ENCODE results near the gene ABHD17C. TPM values are rescaled to one million over a fixed set of nuclear protein-coding genes. Genes with fewer than 3 reads are reported as not detected.
A peak's percentile ranks its signal among the peaks of the same experiment; 100 is the strongest.

ABHD17C gene
- total and polyA plus RNA-seq, 2 donors (not counting 3 experiments of a cell fraction or from before 2014, with no cell fraction given): 5.9 to 10.9 TPM

GRCh38 chr15:80745888-80746287, 50.8 kb downstream of the ABHD17C start:
- Histone ChIP-seq H3K4me2 (ENCODE audit: insufficient read depth, low read length) (no peak overlapping the region), H3K9me1 (replicated peaks; ENCODE audit: control insufficient read depth, extremely low read depth, insufficient read depth, low read length) (no peaks in the 10 kb centered on the region), H4K20me1 (replicated peaks; ENCODE audit: control insufficient read depth, extremely low read depth, insufficient read depth, low read length) (no peaks in the 10 kb centered on the region), H3K4me1 (ENCODE audit: control insufficient read depth, extremely low read depth, insufficient read depth, low read length) (no peaks in the 10 kb centered on the region), H3K27me3 (ENCODE audit: control insufficient read depth in 2 of 2, insufficient read depth in 2 of 2, low read length in 2 of 2) (no peaks in the 10 kb centered on the region), H3K9ac (replicated peaks; ENCODE audit: extremely low read depth, insufficient read depth, low read length) (no peak overlapping the region), H3K9me3 (replicated peaks; ENCODE audit: control insufficient read depth, insufficient read depth, low read length) (no peaks in the 10 kb centered on the region), H2AFZ (ENCODE audit: low read depth, low read length) (no peak overlapping the region), H3K79me2 (ENCODE audit: control insufficient read depth, insufficient read depth, low read length) (peaks cover 7% of the 10 kb centered on the region), H3K27ac (ENCODE audit: insufficient read depth, low read depth, low read length) (no peak overlapping the region), H3K4me3 (replicated peaks in 1 of 3; ENCODE audit: insufficient read depth in 1 of 3, low read depth in 1 of 3, low read length in 3 of 3) (no peak overlapping the region), H3K36me3 (ENCODE audit: control insufficient read depth in 2 of 2, extremely low read depth in 1 of 2, insufficient read depth in 2 of 2, low read length in 2 of 2) (no peaks in the 10 kb centered on the region)
- POLR2A ChIA-PET: no interaction called here
- intact Hi-C loops (cut with micrococcal nuclease): no loop called here
- TF ChIP-seq CTCF (IDR thresholded peaks at IDR 0.05; ENCODE audit: extremely low read depth in 1 of 2, insufficient read depth in 1 of 2, low read depth in 1 of 2, low read length in 2 of 2) (no peak), POLR2A (IDR thresholded peaks at IDR 0.05; ENCODE audit: low read depth, low read length) (no peak), JUN (IDR thresholded peaks at IDR 0.05; ENCODE audit: borderline replicate concordance, insufficient read depth, insufficient read length, low read depth) (no peak), FOS (IDR thresholded peaks at IDR 0.05; ENCODE audit: borderline replicate concordance, insufficient read depth, low read length) (no peak), EZH2 (IDR thresholded peaks at IDR 0.05; ENCODE audit: borderline replicate concordance, low read depth, low read length, severe bottlenecking) (no peak), GATA2 (IDR thresholded peaks at IDR 0.05; ENCODE audit: insufficient read depth, insufficient read length, low read depth, low read length) (no peak), MYC (IDR thresholded peaks at IDR 0.05; ENCODE audit: low read depth, low read length) (no peak), MAX (IDR thresholded peaks at IDR 0.05; ENCODE audit: insufficient read depth, insufficient read length) (no peak), POLR2AphosphoS5 (IDR thresholded peaks at IDR 0.05; ENCODE audit: insufficient read depth, low read depth, low read length) (no peak)
- dilution Hi-C loops (cut with MboI; ENCODE audit: extremely low pct_ligation_motif_present, low sequenced_read_pairs): no loop called here
- no TSS peak for BruUV-seq (replicated peaks)
- peak; percentile 8 for FAIRE-seq
- CTCF ChIA-PET: interaction anchor here (1.2 kb wide), 1 partner anchor 31 kb away, joined by 6 read pairs; no protein-coding TSS in a partner anchor
- DNase-seq (ENCODE audit: low read depth, low spot score): no peak

Data from endothelial cell of umbilical vein (primary cell).